GM19395 (cell line): ENCODE results near the gene MON1A.
"Not testable (repeated sequence)": the region's sequence is repeated elsewhere in the genome, so short reads cannot be mapped to it uniquely, and the experiment has no call there.

Source experiments
- ATAC-seq: cut with Tn5 transposase; IDR thresholded peaks from one replicate; pipeline ENCODE4 v1.9.1; 2021; ENCODE audit warnings: mild to moderate bottlenecking, moderate library complexity; ENCODE audit not compliant: unreplicated experiment

Gene MON1A

DNA sequence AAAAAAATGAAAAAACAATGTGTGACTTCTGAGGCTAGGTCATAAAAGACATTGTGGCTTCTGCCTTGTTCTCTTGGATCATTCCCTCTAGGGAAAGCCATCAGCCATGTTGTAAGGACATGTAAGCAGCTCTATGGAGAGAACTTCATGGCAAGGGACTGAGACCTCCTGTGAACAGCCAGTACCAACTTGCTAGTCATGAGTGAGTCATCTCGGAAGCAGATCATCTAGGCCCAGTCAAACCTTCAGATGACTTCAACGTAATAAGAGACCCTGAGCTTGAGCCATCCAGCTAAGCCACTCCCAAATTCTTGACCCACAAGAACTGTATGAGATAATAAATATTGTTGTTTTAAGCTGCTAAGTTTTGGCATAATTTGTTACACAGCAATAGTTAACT is 4.9 kb downstream of the MON1A start:
- no peak for ATAC-seq

DNA sequence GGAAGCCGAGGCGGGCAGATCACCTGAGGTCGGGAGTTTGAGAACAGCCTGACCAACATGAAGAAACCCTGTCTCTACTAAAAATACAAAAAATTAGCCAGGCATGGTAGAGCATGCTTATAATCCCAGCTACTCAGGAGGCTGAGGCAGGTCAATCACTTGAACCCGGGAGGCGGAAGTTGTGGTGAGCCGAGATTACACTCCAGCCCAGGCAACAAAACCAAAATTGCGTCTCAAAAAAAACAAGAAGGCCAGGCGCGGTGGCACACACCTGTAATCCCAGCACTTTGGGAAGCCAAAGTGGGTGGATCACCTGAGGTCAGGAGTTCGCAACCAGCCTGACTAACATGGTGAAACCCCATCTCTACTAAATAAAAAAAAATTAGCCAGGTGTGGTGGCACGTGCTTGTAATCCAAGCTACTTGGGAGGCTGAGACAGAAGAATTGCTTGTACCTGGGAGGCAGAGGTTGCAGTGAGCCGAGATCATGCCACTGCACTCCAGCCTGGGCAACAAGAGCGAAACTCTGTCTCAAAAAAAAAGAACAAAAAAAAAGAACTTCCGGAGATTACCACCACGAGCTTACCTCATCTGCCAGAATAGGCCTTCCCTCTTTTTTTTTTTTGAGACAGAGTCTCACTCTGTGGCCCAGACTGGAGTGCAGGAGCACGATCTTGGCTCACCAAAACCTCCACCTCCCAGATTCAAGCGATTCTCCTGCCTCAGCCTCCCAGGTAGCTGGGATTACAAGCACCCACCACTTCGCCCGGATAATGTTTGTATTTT is 11.6 kb downstream of the MON1A start:
- not testable (repeated sequence) for ATAC-seq

GRCh38 chr3:49916686-49917085 is 12.9 kb downstream of the MON1A start:
- no peak for ATAC-seq

DNA sequence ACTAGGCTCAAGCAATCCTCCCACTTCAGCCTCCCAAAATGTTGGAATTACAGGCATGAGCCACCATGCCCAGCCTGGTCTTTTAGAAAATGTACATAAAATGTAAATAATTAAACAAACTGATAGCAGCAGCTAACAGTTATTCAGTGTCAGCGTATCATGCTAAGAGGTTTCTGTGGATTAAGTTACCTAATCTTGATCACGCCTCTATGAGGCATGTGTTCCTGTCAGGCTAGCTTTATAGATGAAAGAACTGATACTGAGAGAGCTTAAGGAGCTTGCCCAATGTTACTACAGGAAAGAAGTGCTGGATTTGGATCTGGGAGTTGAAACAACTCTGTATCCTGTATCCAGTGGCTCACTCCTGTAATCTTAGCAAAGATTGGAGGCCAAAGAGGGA is 14.7 kb downstream of the MON1A start:
- no peak for ATAC-seq

DNA sequence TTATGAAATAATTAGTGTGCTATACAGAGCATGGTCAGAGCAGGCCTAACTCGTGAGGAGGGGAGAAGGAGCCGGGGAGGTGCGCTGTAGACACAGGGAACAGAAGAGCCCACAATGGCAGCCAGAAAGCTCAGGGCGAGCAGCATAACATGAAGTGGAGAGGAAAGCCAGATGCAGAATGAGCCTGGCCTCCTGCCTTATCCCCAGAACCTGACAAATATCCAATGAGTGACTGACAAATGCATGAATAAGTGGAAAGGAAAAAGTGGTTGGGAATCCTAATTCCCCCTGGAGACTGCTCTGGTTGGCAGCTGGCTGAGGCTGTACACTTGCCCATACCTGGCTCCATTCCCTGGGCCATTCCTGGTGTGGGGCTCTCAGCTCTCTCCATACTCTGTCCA is 16.7 kb downstream of the MON1A start:
- no peak for ATAC-seq

GRCh38 chr3:49911611-49912010 is 18.0 kb downstream of the MON1A start:
- ATAC-seq: no peak

DNA sequence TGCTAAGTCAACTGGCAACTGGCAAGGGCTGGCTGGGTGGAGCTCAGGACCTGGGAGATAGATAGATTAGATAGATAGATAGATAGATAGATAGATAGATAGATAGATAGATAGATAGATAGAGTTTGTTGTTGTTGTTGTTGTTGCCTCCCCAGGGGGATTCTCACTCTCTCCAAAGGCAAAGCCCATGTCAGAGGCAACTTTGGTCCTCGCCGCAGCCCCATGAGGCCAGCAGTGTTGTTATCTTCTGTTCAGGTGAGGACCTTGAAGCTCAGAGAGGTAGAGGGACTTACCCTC is 18.5 kb downstream of the MON1A start:
- ATAC-seq: no peak

DNA sequence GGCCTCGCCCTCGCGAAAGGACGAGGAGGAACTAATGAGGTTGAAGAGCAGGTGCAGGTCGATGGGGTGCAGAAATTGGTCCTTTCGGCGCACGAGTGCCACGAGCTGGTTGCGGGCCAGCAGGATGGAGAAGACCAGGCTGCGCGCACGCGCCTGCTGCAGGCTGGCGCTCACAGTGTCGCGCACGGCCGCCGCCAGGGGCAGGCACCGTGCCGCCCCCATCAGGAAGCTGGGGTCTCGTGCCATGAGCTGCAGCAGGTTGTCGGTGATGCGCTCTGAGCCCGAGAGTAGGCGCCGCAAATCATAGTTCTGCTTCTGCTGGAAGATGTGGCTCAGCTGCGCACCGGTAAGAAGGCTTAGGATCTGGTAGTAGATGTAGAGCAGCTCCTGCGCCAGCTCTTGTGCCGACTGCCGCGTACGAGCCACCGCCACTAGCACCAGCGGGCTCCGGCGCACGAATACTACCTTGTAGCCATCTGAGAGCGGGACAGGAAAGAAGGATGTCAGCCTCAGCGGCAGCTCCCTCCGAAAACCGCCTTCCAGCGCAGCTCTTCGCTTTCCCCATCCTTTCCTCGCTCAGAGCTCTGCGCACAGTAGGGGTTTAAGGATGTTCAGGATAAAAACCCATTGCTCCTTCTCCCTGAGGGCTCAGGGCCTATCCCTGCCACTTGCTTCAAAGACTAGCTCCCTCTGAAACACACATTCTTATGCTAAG is 19.0 kb downstream of the MON1A start:
- ATAC-seq: no peak

DNA sequence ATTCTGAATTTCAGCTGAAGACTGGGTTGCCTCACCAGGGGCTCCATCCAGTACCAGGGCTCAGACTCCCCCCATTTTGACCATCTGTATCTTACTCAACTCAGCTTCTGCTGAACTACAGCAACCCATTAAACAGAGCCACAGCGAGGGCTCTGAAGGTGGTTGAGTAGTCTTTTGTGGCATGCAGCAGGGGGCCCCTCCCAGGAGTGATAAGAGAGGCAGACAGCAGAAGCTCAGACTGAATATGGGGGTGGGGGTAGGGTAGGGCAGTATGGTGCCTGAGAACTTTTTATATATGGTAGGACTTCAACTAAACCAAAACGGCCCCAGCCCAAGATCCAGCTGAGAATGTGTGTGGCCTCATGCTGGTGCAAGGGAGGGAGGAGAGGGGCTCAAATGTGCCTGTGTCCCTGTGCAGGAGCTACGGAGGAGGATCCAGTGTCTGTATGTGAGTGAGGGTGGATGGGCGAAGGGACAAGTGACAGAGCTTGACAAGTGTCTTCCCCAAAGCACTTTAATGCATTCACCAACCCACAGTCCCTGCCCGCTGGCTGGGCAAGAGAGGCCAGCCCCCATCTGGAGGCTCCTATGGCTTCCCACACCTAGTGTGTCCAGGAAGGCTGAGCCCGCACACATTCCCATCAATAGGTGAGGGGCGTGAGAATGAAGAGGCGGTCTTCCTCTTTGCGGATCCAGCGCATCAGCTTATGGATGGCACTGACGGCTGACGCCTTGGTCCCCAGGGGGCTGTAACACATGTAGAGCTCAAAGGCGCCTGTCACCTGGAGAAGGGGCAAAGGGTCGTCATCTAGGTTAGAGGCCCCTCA is 21.0 kb downstream of the MON1A start:
- no peak for ATAC-seq

DNA sequence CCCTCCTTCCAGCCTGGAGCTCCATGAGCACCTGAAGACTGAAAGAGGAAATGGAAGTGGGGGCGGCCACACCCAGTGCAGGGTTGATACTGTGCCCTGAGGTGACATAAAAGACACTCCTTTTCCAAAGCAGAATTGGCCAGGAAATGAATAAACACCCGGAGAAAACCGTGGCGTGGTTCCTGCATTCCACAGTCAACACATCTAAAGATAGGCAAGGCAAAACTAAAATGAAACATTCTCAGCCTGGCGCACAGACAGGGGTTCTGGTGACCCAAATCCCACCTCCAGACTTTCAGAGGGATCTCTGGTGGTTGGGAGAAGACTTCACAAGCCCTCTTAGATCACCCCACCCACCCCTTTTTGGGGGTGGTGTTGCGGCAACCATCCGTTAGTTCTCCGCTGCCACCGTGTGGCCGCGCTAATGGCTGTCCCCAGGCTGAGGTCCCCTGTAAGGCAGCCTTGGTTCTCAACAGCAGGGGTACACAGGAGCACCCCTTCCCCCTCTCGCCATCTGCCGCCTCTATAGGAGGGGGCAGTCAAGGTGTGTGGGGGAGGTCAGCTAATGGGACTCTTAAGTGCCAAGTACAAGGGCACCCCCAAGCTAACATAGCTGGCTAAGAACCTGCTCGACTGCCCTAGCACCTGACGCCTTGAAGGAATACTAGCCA is 23.4 kb downstream of the MON1A start:
- no peak for ATAC-seq

GRCh38 chr3:49904448-49904847 is 25.2 kb downstream of the MON1A start:
- not testable (repeated sequence) for ATAC-seq

- ATAC-seq: no peak
Observed at GRCh38 chr3:49903451-49904424, 25.9 kb downstream of the MON1A start, which contains the start of gene MST1R. Gene MST1R (minus strand): TSS chr3:49903873. CDS start chr3:49903609, 264 bp downstream.

GRCh38 chr3:49902511-49903345 is 26.9 kb downstream of the MON1A start:
- ATAC-seq: no peak

DNA sequence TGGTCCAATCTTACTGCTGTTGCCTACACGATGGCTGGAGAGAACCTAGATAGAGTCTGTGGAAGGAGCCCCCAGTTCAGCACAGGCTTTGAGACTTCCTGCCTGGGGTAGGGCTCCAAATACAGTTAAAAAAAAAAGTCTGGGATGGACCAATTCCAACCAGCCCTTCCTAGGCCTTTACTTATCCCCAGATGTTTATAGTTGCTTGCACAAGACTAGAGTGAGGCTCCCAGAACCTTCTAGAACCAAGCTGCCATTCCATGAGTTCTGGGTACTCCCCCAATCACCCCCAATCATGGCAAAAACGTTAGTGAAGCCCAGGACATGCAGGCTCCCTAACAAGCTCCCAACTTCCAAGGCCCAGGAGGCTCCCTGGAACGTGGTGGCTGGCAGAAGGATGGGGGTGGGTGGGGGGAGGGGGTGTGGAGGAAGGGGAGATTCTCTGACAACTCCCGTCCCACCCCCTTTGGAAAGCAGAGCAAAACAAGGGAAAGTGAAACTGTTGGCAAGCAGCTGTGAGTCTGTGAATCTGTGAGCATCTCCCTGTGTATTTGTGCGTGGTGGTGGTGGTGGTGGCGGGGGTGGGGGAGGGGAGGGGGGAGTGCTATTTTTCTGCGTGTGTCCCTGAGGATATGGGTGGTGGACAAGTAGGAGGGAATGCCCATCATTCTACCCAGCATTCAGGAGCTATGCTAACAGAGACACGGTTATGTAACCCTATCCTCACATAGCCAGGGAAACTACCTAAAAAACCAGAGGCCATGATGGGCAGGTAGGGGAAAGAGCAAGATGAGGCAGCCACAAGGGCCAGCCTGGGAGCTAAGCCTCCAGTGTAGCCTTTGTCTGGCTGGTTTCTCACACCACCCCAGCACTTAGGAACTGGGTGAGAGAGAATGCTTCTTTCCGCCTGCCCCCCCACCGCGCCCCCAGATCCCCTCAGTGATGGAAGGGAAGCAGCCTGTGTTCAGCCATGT is 28.0 kb downstream of the MON1A start:
- no peak for ATAC-seq

GRCh38 chr3:49900491-49901153 is 29.0 kb downstream of the MON1A start:
- no peak for ATAC-seq

DNA sequence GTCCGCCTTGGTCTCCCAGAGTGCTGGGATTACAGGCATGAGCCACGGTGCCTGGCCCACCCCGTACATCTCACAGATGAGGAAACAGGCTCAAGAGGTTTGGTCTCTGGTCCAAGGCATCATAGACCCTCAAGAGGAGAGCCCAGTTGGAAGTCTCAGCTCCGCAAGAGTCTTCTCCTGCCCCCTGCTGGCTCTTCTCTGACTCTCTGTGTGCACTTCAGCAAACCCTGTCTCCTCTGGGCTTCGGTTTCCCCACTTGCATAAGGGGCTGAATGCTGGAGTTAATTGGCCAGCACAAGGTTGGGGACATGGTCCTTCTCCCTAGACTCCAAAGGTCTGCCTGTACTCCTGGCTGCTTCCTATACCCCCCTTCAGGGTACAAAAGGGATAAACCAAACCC is 29.8 kb downstream of the MON1A start:
- no peak for ATAC-seq

DNA sequence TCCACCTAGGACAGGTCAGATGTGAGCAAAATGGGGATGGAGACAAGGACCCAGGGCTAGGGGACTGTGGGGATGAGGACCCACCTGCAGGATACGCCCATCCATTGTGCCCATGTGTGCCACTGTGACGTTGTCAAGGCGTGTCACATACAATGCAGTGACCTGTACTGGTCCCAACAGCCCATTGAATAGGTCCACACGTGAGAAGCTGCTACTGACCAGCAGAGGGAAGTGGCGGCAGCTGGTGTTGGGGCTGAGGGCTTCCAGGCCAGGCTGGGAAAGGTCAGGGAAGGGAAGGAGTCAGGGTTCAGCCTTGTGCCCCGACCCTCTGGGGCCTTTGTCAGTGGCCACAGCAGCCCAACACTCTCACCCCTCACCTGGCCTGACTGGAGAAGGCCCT is 30.6 kb downstream of the MON1A start:
- ATAC-seq: no peak
